Skeletal muscle tissue (tissue), 4 donors: ENCODE results near the gene TOX3. TPM values are rescaled to one million over a fixed set of nuclear protein-coding genes. Genes with fewer than 3 reads are reported as not detected.

Source experiments
- H3K27ac ChIP-seq: one replicate; pipeline ENCODE4 v1.7.0; 2013; ENCODE audit warnings: mild to moderate bottlenecking, low read depth, low read length, inconsistent platforms
- H3K27me3 ChIP-seq, 3 donors: one replicate each; pipeline ENCODE4 v1.7.0; 2013; ENCODE audit warnings: low read length in 3 of 3; ENCODE audit not compliant: control insufficient read depth in 3 of 3, insufficient read depth in 3 of 3
- H3K36me3 ChIP-seq, 3 donors: one replicate each; pipeline ENCODE4 v1.7.0; 2013; ENCODE audit warnings: low read length in 3 of 3; ENCODE audit not compliant: control insufficient read depth in 3 of 3, insufficient read depth in 3 of 3
- H3K4me1 ChIP-seq, 3 donors: one replicate each; pipeline ENCODE4 v1.7.0; 2013; ENCODE audit warnings: low read length in 3 of 3, mild to moderate bottlenecking in 3 of 3; ENCODE audit not compliant: control insufficient read depth in 3 of 3, insufficient read depth in 3 of 3
- H3K4me3 ChIP-seq, 3 donors: one replicate each; pipeline ENCODE4 v1.7.0; 2013; ENCODE audit warnings: low read length in 3 of 3
- H3K9ac ChIP-seq, 3 donors: one replicate each; pipeline ENCODE4 v1.7.0; 2013; ENCODE audit warnings: low read length in 3 of 3, mild to moderate bottlenecking in 3 of 3, moderate library complexity in 2 of 3, low read depth in 1 of 3
- H3K9me3 ChIP-seq, 3 donors: one replicate each; pipeline ENCODE4 v1.7.0; 2013; ENCODE audit warnings: low read length in 3 of 3; ENCODE audit not compliant: control insufficient read depth in 3 of 3
- total RNA-seq: library from RNA; depleted of rRNA; stranded (reverse); fragments of >200 nt; gene quantifications from one replicate; pipeline ENCODE4 v1.2.3, GENCODE V29; 2014
- donor health status: Osteomylitis.

TOX3 gene
- total RNA-seq, 1 donor from 2014 or later: 0.52 TPM

- Histone ChIP-seq H3K4me1 (no peaks in the 10 kb centered on the region), H3K27me3 (peaks cover 0 to 10% (median 2%) of the 10 kb centered on the region in 3 donors), H3K36me3 (no peaks in the 10 kb centered on the region), H3K9ac (no peak overlapping the region), H3K9me3 (no peaks in the 10 kb centered on the region), H3K27ac (no peak overlapping the region), H3K4me3 (no peak overlapping the region)
Observed at GRCh38 chr16:52539191-52539590, 7.8 kb downstream of the TOX3 start.

GRCh38 chr16:52538511-52538910, 8.4 kb downstream of the TOX3 start:
- Histone ChIP-seq H3K4me3 (no peak overlapping the region), H3K27ac (no peak overlapping the region), H3K27me3 (peaks cover 0 to 7% (median 2%) of the 10 kb centered on the region in 3 donors), H3K36me3 (no peaks in the 10 kb centered on the region), H3K4me1 (no peaks in the 10 kb centered on the region), H3K9ac (no peak overlapping the region), H3K9me3 (no peaks in the 10 kb centered on the region)

GRCh38 chr16:52537516-52537915, 9.4 kb downstream of the TOX3 start:
- H3K4me1 ChIP-seq: no peaks in the 10 kb centered on the region
- no peaks in the 10 kb centered on the region for H3K36me3 ChIP-seq

GRCh38 chr16:52535076-52535475, 11.9 kb downstream of the TOX3 start:
- no peaks in the 10 kb centered on the region for H3K36me3 ChIP-seq
- H3K4me1 ChIP-seq: no peaks in the 10 kb centered on the region
- H3K9me3 ChIP-seq: no peaks in the 10 kb centered on the region
- H3K27ac ChIP-seq: no peak overlapping the region
- H3K9ac ChIP-seq: no peak overlapping the region
- no peaks in the 10 kb centered on the region for H3K27me3 ChIP-seq
- no peak overlapping the region for H3K4me3 ChIP-seq

More at GRCh38 chr16:52537516-52537915, 9.4 kb downstream of the TOX3 start:
- Histone ChIP-seq H3K4me3 (no peak overlapping the region), H3K27ac (no peak overlapping the region), H3K27me3 (peaks cover 0 to 7% (median 0%) of the 10 kb centered on the region in 3 donors), H3K9ac (no peak overlapping the region), H3K9me3 (no peaks in the 10 kb centered on the region)

GRCh38 chr16:52533296-52533695, 13.6 kb downstream of the TOX3 start:
- Histone ChIP-seq H3K9me3 (no peaks in the 10 kb centered on the region), H3K9ac (no peak overlapping the region), H3K27ac (no peak overlapping the region), H3K4me1 (no peaks in the 10 kb centered on the region), H3K4me3 (no peak overlapping the region), H3K36me3 (no peaks in the 10 kb centered on the region), H3K27me3 (no peaks in the 10 kb centered on the region)

- Histone ChIP-seq H3K4me1 (no peaks in the 10 kb centered on the region), H3K27me3 (no peaks in the 10 kb centered on the region), H3K9ac (no peak overlapping the region), H3K27ac (no peak overlapping the region), H3K36me3 (no peaks in the 10 kb centered on the region), H3K9me3 (no peaks in the 10 kb centered on the region), H3K4me3 (no peak overlapping the region)
Observed at GRCh38 chr16:52532384-52532783, 14.6 kb downstream of the TOX3 start.

GRCh38 chr16:52529226-52529625, 17.7 kb downstream of the TOX3 start:
- Histone ChIP-seq H3K4me3 (no peak overlapping the region), H3K27ac (no peak overlapping the region), H3K36me3 (no peaks in the 10 kb centered on the region), H3K4me1 (no peaks in the 10 kb centered on the region), H3K27me3 (no peaks in the 10 kb centered on the region), H3K9me3 (no peaks in the 10 kb centered on the region), H3K9ac (no peak overlapping the region)

GRCh38 chr16:52528393-52529065, 18.4 kb downstream of the TOX3 start:
- Histone ChIP-seq H3K9ac (no peak overlapping the region), H3K4me3 (no peak overlapping the region), H3K27me3 (no peaks in the 10 kb centered on the region), H3K9me3 (no peaks in the 10 kb centered on the region), H3K36me3 (no peaks in the 10 kb centered on the region), H3K27ac (no peak overlapping the region), H3K4me1 (no peaks in the 10 kb centered on the region)

- Histone ChIP-seq H3K9me3 (no peaks in the 10 kb centered on the region), H3K27ac (no peak overlapping the region), H3K4me3 (no peak overlapping the region), H3K27me3 (no peaks in the 10 kb centered on the region), H3K36me3 (no peaks in the 10 kb centered on the region), H3K4me1 (no peaks in the 10 kb centered on the region), H3K9ac (no peak overlapping the region)
Observed at GRCh38 chr16:52526830-52527229, 20.1 kb downstream of the TOX3 start.

GRCh38 chr16:52526116-52526828, 20.7 kb downstream of the TOX3 start:
- no peaks in the 10 kb centered on the region for H3K36me3 ChIP-seq
- no peak overlapping the region for H3K27ac ChIP-seq
- H3K4me1 ChIP-seq: no peaks in the 10 kb centered on the region

More at GRCh38 chr16:52526116-52526828, 20.7 kb downstream of the TOX3 start:
- H3K9me3 ChIP-seq: no peaks in the 10 kb centered on the region
- no peak overlapping the region for H3K9ac ChIP-seq
- H3K4me3 ChIP-seq: no peak overlapping the region
- H3K27me3 ChIP-seq: no peaks in the 10 kb centered on the region
